Testis (tissue), 3 donors: ENCODE results near the gene KRTAP10-5. TPM values are rescaled to one million over a fixed set of nuclear protein-coding genes. Genes with fewer than 3 reads are reported as not detected.
"Not testable (repeated sequence)": the region's sequence is repeated elsewhere in the genome, so short reads cannot be mapped to it uniquely, and the experiment has no call there.

Experiments used
- DNase-seq: peaks from one replicate; pipeline ENCODE4 v3.0.0-alpha.2; 2019
- H3K27ac ChIP-seq, 2 donors: fragments of 200-600 bp; sonication (generic); one replicate each; pipeline ENCODE4 v1.5.1; 2019
- H3K27me3 ChIP-seq: fragments of 200-600 bp; sonication (generic); one replicate; pipeline ENCODE4 v1.5.1; 2019
- H3K36me3 ChIP-seq: fragments of 200-600 bp; sonication (generic); one replicate; pipeline ENCODE4 v1.5.1; 2017; ENCODE audit warnings: low read depth; ENCODE audit errors: missing control alignments
- H3K4me1 ChIP-seq: fragments of 200-600 bp; sonication (generic); one replicate; pipeline ENCODE4 v1.5.1; 2019
- H3K4me3 ChIP-seq, 2 donors: fragments of 200-600 bp; sonication (generic); one replicate each; pipeline ENCODE4 v1.5.1; 2017 to 2019
- H3K9me3 ChIP-seq: fragments of 200-600 bp; sonication (generic); one replicate; pipeline ENCODE4 v1.5.1; 2017
- POLR2A ChIP-seq: fragments of 450-650 bp; IDR thresholded peaks from one replicate; pipeline ENCODE4 v1.6.1; 2017; ENCODE audit warnings: antibody characterized with exemption, mild to moderate bottlenecking, moderate library complexity
- WGBS, 2 donors: methylation state at CpG; one replicate each; pipeline ENCODE4 v1.1.5; 2018; 5-methylcytosine and 5-hydroxymethylcytosine counted together
- intact Hi-C: fragments of 100-400 bp; cut with DNase I; formaldehyde crosslinking; loops from one replicate; pipeline ENCODE4 v1.15.1; 2023; ENCODE audit warnings: low total_unique reads
- polyA plus RNA-seq: library from polyadenylated mRNA; stranded (reverse); fragments of 350-450 nt; fragmentation: Illumina TruSeq; extraction: RNeasy Lipid Tissue Mini Kit (QIAGEN cat#74804); gene quantifications from one replicate; pipeline ENCODE4 v1.2.3, GENCODE V29; 2014; ENCODE audit warnings: low read depth, low replicate concordance; ENCODE audit not compliant: insufficient read depth
- total RNA-seq, 2 donors: library from RNA; depleted of rRNA; stranded (reverse); fragments of >200 nt; gene quantifications; one replicate each; pipeline ENCODE4 v1.2.3, GENCODE V29; 2016
- TF ChIP-seq, protein P1 (sequence below), 3 experiments: fragments of 450-650 bp in 2 of 3; fragments of 200-600 bp in 1 of 3; sonication (generic) in 1 of 3; IDR thresholded peaks; one replicate each; pipeline ENCODE4 v1.5.1; 2016 to 2019; ENCODE audit warnings: antibody characterized with exemption in 3 of 3, mild to moderate bottlenecking in 2 of 3, moderate library complexity in 1 of 3

The KRTAP10-5 gene
- total and polyA plus RNA-seq, 3 donors from 2014 or later, result not detected

DNA sequence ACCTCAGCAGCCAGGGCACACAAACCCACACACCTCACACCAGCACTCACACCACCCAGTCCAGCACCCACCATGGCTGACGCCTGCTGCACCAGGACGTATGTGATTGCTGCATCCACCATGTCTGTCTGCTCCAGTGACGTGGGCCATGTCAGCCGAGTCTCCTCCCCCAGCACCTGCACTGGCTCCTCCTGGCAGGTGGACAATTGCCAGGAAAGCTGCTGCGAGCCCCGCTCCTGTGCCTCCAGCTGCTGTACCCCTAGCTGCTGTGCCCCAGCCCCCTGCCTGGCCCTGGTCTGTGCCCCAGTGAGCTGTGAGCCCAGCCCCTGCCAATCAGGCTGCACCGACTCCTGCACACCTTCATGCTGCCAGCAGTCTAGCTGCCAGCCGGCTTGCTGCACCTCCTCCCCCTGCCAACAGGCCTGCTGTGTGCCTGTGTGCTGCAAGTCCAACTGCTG is 31.7 kb upstream of the KRTAP10-5 start, which contains the start of gene KRTAP10-8:
TSS of gene KRTAP10-8 (plus strand) at position 51 of the 458 bp plus-strand sequence. CDS start at position 73, 22 bp downstream.
- H3K27ac ChIP-seq, result no peak within 1 kb of the TSS
- TF ChIP-seq, protein P1, sequence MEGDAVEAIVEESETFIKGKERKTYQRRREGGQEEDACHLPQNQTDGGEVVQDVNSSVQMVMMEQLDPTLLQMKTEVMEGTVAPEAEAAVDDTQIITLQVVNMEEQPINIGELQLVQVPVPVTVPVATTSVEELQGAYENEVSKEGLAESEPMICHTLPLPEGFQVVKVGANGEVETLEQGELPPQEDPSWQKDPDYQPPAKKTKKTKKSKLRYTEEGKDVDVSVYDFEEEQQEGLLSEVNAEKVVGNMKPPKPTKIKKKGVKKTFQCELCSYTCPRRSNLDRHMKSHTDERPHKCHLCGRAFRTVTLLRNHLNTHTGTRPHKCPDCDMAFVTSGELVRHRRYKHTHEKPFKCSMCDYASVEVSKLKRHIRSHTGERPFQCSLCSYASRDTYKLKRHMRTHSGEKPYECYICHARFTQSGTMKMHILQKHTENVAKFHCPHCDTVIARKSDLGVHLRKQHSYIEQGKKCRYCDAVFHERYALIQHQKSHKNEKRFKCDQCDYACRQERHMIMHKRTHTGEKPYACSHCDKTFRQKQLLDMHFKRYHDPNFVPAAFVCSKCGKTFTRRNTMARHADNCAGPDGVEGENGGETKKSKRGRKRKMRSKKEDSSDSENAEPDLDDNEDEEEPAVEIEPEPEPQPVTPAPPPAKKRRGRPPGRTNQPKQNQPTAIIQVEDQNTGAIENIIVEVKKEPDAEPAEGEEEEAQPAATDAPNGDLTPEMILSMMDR (IDR thresholded peaks at IDR 0.05), result no peak
- no peak for TF ChIP-seq POLR2A
- no peak for DNase-seq
- H3K27me3 ChIP-seq, result no peaks in the 10 kb centered on the region
- H3K4me3 ChIP-seq, result no peak within 1 kb of the TSS
- WGBS, 2 donors, result 85% methylated on average over 8 of the region's 8 CpGs; no CpG with 5 or more reads in 1 of the 2 donors
- H3K36me3 ChIP-seq, result no peaks in the 10 kb centered on the region
- intact Hi-C loops, result no loop called here
- H3K9me3 ChIP-seq, result no peaks in the 10 kb centered on the region
- no peaks in the 10 kb centered on the region for H3K4me1 ChIP-seq

DNA sequence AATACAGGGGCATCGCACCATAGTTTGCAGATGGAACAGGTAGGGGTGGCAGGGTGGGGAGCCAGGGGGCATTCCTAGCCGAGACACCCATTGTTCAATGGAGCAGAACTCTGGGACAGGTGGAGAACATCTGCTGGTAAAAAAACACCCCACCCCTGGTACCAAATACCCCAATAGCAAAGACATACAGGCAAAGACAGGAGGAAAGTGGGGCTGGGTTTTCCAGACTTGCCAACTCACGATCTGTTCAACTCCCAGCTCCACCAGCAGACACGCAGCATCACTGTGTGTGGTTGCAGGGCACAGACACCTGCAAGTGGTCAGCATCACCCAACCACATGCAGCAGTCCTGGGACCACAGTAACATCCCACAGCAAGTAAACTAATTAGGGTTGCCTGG is 31.1 kb upstream of the KRTAP10-5 start:
- H3K9me3 ChIP-seq, result no peaks in the 10 kb centered on the region
- H3K27ac ChIP-seq, result no peak overlapping the region
- H3K27me3 ChIP-seq, result no peaks in the 10 kb centered on the region
- no peaks in the 10 kb centered on the region for H3K4me1 ChIP-seq
- WGBS, 2 donors, result 88 to 91% methylated on average over 4 of the region's 4 CpGs
- H3K4me3 ChIP-seq, result no peak overlapping the region
- intact Hi-C loops, result no loop called here
- DNase-seq, result no peak
- no peaks in the 10 kb centered on the region for H3K36me3 ChIP-seq
- TF ChIP-seq POLR2A, result no peak
- TF ChIP-seq, protein P1 (IDR thresholded peaks at IDR 0.05), result no peak

DNA sequence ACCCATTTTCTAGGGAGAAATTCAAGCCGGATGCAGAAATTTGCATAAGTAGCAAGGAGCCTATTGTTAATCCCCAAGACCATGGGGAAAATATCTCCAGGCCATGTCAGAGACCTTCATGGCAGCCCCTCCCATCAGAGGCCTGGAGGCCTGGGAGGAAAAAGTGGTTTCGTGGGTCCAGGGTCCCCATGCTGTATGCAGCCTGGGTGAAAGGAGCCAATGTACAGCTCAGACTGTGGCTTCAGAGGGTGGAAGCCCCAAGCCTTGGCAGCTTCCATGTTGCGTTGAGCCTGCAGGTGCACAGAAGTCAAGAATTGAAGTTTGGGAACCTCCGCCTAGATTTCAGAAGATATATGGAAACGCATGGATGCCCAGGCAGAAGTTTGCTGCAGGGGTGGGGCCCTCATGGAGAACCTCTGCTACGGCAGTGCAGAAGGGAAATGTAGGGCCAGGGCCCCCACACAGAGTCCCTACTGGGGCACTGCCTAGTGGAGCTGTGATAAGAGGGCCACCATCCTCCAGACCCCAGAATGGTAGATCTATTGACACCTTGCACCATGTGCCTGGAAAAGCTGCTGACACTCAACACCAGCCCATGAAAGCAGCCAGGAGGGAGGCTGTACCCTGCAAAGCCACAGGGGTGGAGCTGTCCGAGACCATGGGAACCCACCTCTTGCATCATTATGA is 29.9 kb upstream of the KRTAP10-5 start:
- H3K27ac ChIP-seq, H3K27me3 ChIP-seq, H3K4me1 ChIP-seq, intact Hi-C loops, DNase-seq, H3K36me3 ChIP-seq, H3K9me3 ChIP-seq, H3K4me3 ChIP-seq: not testable (repeated sequence)
- 91 to 97% methylated on average over 7 of the region's 7 CpGs for WGBS, 2 donors

GRCh38 chr21:44609193-44609592 is 28.8 kb upstream of the KRTAP10-5 start:
- Histone ChIP-seq H3K9me3 (no peaks in the 10 kb centered on the region), H3K4me3 (no peak overlapping the region), H3K27ac (no peak overlapping the region), H3K36me3 (no peaks in the 10 kb centered on the region), H3K27me3 (no peaks in the 10 kb centered on the region), H3K4me1 (no peaks in the 10 kb centered on the region)
- DNase-seq, result no peak
- intact Hi-C loops, result no loop called here
- TF ChIP-seq, protein P1 (IDR thresholded peaks at IDR 0.05), result no peak
- no peak for TF ChIP-seq POLR2A

DNA sequence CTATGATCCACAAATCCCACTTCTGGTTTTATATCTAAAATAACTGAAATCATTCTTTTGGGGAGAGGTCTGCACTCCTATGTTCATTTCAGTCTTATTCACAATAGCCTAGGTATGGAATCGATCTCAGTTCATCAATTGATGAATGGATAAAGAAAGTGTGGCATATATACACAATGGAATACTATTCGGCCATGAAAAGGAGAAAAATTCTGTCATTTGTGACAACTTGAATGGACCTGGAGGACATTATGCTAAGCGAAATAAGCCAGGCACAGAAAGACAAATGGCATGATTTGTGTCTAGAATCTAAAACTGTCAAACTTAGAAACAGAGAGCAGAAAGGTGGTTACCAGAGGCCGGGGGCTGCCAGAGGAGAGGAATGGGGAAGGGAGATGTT is 26.1 kb upstream of the KRTAP10-5 start:
- H3K36me3 ChIP-seq, result no peaks in the 10 kb centered on the region
- H3K9me3 ChIP-seq, result no peaks in the 10 kb centered on the region
- H3K27me3 ChIP-seq, result no peaks in the 10 kb centered on the region
- H3K27ac ChIP-seq, result no peak overlapping the region
- DNase-seq, result no peak
- no peak overlapping the region for H3K4me3 ChIP-seq
- no peaks in the 10 kb centered on the region for H3K4me1 ChIP-seq
- WGBS, 2 donors, result 81 to 86% methylated on average over 4 of the region's 4 CpGs
- intact Hi-C loops, result no loop called here
- no peak for TF ChIP-seq POLR2A
- TF ChIP-seq, protein P1 (IDR thresholded peaks at IDR 0.05), result no peak
